ENCODE results near the gene WFDC9.
"Not testable (repeated sequence)": the region's sequence is repeated elsewhere in the genome, so short reads cannot be mapped to it uniquely, and the experiment has no call there.

Gene WFDC9

GRCh38 chr20:45589725-45590124 is 41.4 kb downstream of the WFDC9 start:
- DNase-seq: no peak

GRCh38 chr20:45588800-45589199 is 42.3 kb downstream of the WFDC9 start:
- no peak for DNase-seq

GRCh38 chr20:45585986-45586385 is 45.1 kb downstream of the WFDC9 start:
- DNase-seq: not testable (repeated sequence)

- not testable (repeated sequence) for DNase-seq
Observed at GRCh38 chr20:45584294-45584693, 46.8 kb downstream of the WFDC9 start.

GRCh38 chr20:45583502-45583901 is 47.6 kb downstream of the WFDC9 start:
- no peak for DNase-seq

- DNase-seq: no peak
Observed at GRCh38 chr20:45581702-45582101, 49.4 kb downstream of the WFDC9 start.

GRCh38 chr20:45579184-45579583 is 51.9 kb downstream of the WFDC9 start, which contains the start of gene WFDC8:
Gene WFDC8 (minus strand): TSS chr20:45579284. CDS start chr20:45579247, 37 bp downstream.
- no peak for DNase-seq

- no peak for DNase-seq
Observed at GRCh38 chr20:45578231-45578630, 52.9 kb downstream of the WFDC9 start.

- no peak for DNase-seq
Observed at GRCh38 chr20:45576995-45577394, 54.1 kb downstream of the WFDC9 start.

- no peak for DNase-seq
Observed at GRCh38 chr20:45575931-45576330, 55.2 kb downstream of the WFDC9 start.

GRCh38 chr20:45569650-45570049 is 61.4 kb downstream of the WFDC9 start:
- DNase-seq: not testable (repeated sequence)

GRCh38 chr20:45564760-45565276 is 66.3 kb downstream of the WFDC9 start:
- no peak for DNase-seq
